Measurements from ENCODE around the gene KCNK15. TPM values are rescaled to one million over a fixed set of nuclear protein-coding genes. Genes with fewer than 3 reads are reported as not detected.

The KCNK15 gene
- total and polyA plus RNA-seq, 4 donors, result 0.08 to 0.11 (median 0.08) TPM; not detected in 1

GRCh38 chr20:44723798-44724362, 21.8 kb upstream of the KCNK15 start:
- 86% methylated on average over 9 of the region's 9 CpGs for WGBS
- Histone ChIP-seq H3K9me3 (ENCODE audit: control insufficient read depth in 4 of 4, low read length in 3 of 4) (no peaks in the 10 kb centered on the region), H3K9ac (ENCODE audit: low read depth in 1 of 2, low read length in 2 of 2) (no peak overlapping the region), H3K27ac (ENCODE audit: low read depth in 1 of 2, low read length in 2 of 2) (no peak overlapping the region), H3K27me3 (ENCODE audit: control insufficient read depth in 4 of 4, insufficient read depth in 4 of 4, low read length in 3 of 4) (peaks cover 0 to 2% (median 0%) of the 10 kb centered on the region in 4 donors), H3K4me1 (ENCODE audit: control insufficient read depth in 4 of 4, insufficient read depth in 4 of 4, low read length in 3 of 4) (peaks cover 0 to under 1% (median 0%) of the 10 kb centered on the region in 4 donors), H3K4me3 (ENCODE audit: low read depth in 1 of 3, low read length in 3 of 3) (no peak overlapping the region), H3K36me3 (ENCODE audit: control insufficient read depth in 4 of 4, insufficient read depth in 3 of 4, low read depth in 1 of 4, low read length in 3 of 4) (no peaks in the 10 kb centered on the region)
- no peak for TF ChIP-seq ATF3 (IDR thresholded peaks at IDR 0.05)
- no peak for TF ChIP-seq RAD21 (IDR thresholded peaks at IDR 0.05)
- no peak for TF ChIP-seq MAX (IDR thresholded peaks at IDR 0.05)
- TF ChIP-seq NR2F2 (IDR thresholded peaks at IDR 0.05), result no peak
- TF ChIP-seq CTCF (IDR thresholded peaks at IDR 0.05; ENCODE audit: low read depth, low read length, missing input control), result no peak
- no peak for TF ChIP-seq SP1 (IDR thresholded peaks at IDR 0.05)
- no peak for TF ChIP-seq GABPA (IDR thresholded peaks at IDR 0.05 in 1 of 2, conservative IDR thresholded peaks at IDR 0.05 in 1 of 2)
- no peak for TF ChIP-seq TAF1 (conservative IDR thresholded peaks at IDR 0.05)
- no peak for TF ChIP-seq REST (IDR thresholded peaks at IDR 0.05)
- no peak for TF ChIP-seq EGR1 (IDR thresholded peaks at IDR 0.05; ENCODE audit: low read depth in 2 of 2)
- no peak for DNase-seq (ENCODE audit: low spot score)

- no peak overlapping the region for H3K27ac ChIP-seq (ENCODE audit: low read depth in 1 of 2, low read length in 2 of 2)
- H3K4me3 ChIP-seq (ENCODE audit: low read depth in 1 of 3, low read length in 3 of 3), result no peak overlapping the region
- TF ChIP-seq RXRA (IDR thresholded peaks at IDR 0.05) (no peak), TAF1 (conservative IDR thresholded peaks at IDR 0.05) (no peak), MAX (IDR thresholded peaks at IDR 0.05) (no peak), FOXA1 (IDR thresholded peaks at IDR 0.05) (no peak), SP1 (IDR thresholded peaks at IDR 0.05) (no peak)
- peaks cover 0 to 3% (median 0%) of the 10 kb centered on the region in 4 donors for H3K4me1 ChIP-seq (ENCODE audit: control insufficient read depth in 4 of 4, insufficient read depth in 4 of 4, low read length in 3 of 4)
- no peak overlapping the region for H3K9ac ChIP-seq (ENCODE audit: low read depth in 1 of 2, low read length in 2 of 2)
- WGBS, result 37% methylated on average over 26 of the region's 26 CpGs
- no peaks in the 10 kb centered on the region for H3K36me3 ChIP-seq (ENCODE audit: control insufficient read depth in 4 of 4, insufficient read depth in 3 of 4, low read depth in 1 of 4, low read length in 3 of 4)
- DNase-seq (ENCODE audit: low spot score), result no peak
- peaks cover 0 to 2% (median 0%) of the 10 kb centered on the region in 4 donors for H3K27me3 ChIP-seq (ENCODE audit: control insufficient read depth in 4 of 4, insufficient read depth in 4 of 4, low read length in 3 of 4)
- no peaks in the 10 kb centered on the region for H3K9me3 ChIP-seq (ENCODE audit: control insufficient read depth in 4 of 4, low read length in 3 of 4)
Observed at GRCh38 chr20:44724423-44725091, 21.1 kb upstream of the KCNK15 start.
